HG02870 (cell line): Measurements from ENCODE around the gene RNFT2.

Source experiments
- ATAC-seq: cut with Tn5 transposase; IDR thresholded peaks from one replicate; pipeline ENCODE4 v1.9.1; 2021; ENCODE audit warnings: mild to moderate bottlenecking, moderate library complexity; ENCODE audit not compliant: unreplicated experiment

The RNFT2 gene

DNA sequence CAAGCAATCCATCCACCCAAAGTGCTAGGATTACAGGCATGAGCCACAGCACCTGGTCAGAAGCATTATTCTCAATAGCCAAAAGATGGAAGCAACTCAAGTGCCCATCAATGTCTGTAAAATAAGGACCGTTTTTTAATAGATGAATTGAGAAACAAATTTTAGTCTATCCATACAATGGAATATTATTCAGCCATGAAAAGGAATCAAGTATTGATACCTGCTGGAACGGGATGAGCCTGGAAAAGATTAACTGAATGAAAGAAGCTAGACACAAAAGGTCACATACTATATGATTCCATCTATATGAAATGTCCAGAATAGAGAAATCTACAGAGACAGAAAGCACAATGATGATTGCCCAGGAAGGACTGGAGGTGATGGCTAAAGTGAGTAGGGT is 163.5 kb downstream of the RNFT2 start:
- no peak for ATAC-seq
